ENCODE results near the gene ENTPD2.

ENTPD2 gene

DNA sequence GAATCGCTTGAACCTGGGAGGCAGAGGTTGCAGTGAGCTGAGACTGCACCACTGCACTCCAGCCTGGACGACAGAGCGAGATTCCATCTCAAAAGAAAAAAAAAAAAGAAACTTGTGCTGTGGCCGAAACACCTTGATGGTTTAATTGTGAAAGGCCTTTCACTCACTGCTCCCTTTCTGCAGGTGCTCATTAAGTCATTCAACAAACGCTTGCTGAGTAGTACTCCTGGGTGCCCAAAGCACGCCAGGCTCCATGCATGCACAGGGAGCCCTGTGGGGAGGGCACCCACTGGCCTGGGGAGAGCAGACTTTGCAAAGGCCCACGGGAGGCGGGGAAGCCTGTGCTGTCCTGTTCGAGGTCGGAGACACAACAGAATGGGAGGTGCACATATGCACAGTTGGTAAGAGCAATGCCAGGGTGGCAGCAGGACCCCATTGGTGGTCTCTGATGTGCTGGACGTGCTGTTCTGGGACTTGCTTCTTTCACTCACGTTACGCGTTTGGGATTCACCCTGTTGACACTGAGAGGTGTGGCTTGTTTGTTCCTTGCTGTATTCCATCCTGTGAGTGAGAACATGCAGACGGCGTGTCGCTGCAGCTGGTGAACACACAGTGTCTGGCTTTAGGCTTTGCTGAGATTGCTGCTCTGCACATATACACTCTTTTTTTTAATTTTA lies 3.0 kb upstream of the ENTPD2 start:
- in situ Hi-C loops (cut with MboI; ENCODE audit: low sequenced_read_pairs, unreplicated experiment) = no loop called here
- DNase-seq (ENCODE audit: low spot score) = no peak
- TF ChIP-seq, protein P1, sequence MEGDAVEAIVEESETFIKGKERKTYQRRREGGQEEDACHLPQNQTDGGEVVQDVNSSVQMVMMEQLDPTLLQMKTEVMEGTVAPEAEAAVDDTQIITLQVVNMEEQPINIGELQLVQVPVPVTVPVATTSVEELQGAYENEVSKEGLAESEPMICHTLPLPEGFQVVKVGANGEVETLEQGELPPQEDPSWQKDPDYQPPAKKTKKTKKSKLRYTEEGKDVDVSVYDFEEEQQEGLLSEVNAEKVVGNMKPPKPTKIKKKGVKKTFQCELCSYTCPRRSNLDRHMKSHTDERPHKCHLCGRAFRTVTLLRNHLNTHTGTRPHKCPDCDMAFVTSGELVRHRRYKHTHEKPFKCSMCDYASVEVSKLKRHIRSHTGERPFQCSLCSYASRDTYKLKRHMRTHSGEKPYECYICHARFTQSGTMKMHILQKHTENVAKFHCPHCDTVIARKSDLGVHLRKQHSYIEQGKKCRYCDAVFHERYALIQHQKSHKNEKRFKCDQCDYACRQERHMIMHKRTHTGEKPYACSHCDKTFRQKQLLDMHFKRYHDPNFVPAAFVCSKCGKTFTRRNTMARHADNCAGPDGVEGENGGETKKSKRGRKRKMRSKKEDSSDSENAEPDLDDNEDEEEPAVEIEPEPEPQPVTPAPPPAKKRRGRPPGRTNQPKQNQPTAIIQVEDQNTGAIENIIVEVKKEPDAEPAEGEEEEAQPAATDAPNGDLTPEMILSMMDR (IDR thresholded peaks at IDR 0.05; ENCODE audit: borderline replicate concordance, control extremely low read depth, extremely low read depth, insufficient read depth, missing control alignments) = no peak

- DNase-seq (ENCODE audit: low spot score) = no peak
These were observed 1.8 kb upstream of the ENTPD2 start for GRCh38 chr9:137055385-137056364.

DNA sequence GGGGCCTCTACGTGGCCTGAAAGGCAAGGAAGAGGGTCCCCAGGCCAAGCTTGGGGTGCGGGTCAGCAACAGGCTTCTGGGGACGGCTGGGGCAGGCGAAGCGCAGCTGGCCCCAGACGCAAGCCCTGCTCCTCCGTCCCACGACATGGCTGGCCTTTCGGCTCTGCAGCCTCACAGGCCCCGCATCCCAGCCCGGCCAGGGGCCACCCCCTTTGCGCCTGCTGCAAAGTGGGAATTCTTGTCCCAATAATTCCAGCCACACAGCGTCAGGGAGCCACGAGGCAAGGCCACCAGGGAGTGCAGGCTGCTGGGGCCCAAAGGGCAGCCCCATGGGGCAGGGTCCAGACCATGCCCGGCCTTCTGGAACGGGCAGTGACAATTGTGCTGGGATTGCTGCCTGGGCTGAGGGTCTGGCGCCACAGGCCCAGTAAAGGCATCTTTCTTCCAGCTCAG lies 1.1 kb upstream of the ENTPD2 start:
- TF ChIP-seq, protein P1 (IDR thresholded peaks at IDR 0.05; ENCODE audit: borderline replicate concordance, control extremely low read depth, extremely low read depth, insufficient read depth, missing control alignments) = no peak
- DNase-seq (ENCODE audit: low spot score) = no peak
- in situ Hi-C loops (cut with MboI; ENCODE audit: low sequenced_read_pairs, unreplicated experiment) = no loop called here

More at GRCh38 chr9:137055385-137056364, 1.8 kb upstream of the ENTPD2 start:
- TF ChIP-seq, protein P1 (IDR thresholded peaks at IDR 0.05; ENCODE audit: borderline replicate concordance, control extremely low read depth, extremely low read depth, insufficient read depth, missing control alignments) = no peak
- in situ Hi-C loops (cut with MboI; ENCODE audit: low sequenced_read_pairs, unreplicated experiment) = no loop called here

DNA sequence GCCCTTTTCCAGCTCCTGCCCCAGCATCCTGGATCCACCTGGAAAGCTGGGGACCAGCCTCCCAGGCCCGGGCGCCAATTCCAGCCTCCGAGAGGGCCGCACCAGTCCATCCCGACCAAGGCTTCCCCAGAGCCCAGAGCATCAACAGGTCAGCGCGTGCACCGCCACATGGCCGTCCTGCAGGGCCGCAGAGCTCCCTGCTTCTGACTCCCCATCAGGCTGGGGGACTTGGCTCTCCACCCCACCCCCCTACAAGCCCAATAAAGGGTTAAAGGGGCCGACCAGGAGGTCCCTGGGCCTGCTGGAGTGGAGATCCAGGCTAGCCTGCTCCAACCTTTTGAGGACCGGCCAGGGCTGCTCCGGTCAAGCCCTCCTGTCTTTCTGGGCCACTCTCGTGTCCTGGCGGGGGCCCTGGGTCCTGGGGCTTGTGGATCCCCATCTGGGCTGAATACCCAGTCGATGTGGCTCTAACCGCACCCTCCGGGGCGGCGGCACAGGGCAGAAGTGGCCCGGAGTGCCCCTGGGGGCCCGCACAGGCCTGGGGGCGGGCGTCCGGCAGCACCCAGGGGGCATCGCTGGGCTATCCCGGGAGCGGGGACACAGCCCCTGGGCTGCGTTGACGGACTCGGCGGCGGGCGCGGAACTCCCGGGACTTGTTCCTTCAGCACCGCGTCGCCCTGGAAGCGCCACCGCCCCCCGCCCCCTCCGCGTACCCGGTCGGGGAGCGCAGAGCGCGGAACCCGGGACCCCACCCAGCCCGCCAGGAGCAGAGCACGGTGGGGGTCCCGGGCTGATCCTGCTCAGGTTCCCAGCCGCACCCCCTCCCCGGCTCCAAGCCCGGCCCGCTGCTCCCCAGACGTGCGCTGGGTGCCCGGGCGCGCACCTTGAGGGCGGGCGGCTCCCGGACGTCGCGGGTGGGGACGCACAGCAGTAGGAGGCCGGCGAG lies 590 bp downstream of the ENTPD2 start:
- in situ Hi-C loops (cut with MboI; ENCODE audit: low sequenced_read_pairs, unreplicated experiment) = no loop called here
- TF ChIP-seq, protein P1 (IDR thresholded peaks at IDR 0.05; ENCODE audit: borderline replicate concordance, control extremely low read depth, extremely low read depth, insufficient read depth, missing control alignments) = no peak
- DNase-seq (ENCODE audit: low spot score) = no peak

DNA sequence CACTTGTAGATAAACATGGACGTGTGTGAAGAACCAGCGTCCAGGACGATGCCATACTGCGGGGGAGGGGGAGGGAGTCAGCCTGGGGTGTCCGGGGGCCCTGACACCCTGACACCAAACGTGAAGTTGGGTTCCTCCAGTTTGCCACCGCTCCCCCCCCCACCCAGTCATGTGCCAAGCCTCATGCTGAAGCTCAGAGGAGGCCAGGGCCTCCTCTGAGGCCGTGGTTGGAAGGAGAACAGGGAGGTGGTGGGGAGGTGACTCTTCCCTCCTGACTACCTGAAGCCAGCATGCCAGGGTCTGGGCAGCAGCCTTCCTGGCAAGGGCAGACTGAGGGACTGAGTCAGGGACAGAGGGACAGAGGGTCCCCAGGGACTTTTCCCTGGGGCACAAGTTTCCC lies 1.6 kb downstream of the ENTPD2 start:
- in situ Hi-C loops (cut with MboI; ENCODE audit: low sequenced_read_pairs, unreplicated experiment) = no loop called here
- no peak for DNase-seq (ENCODE audit: low spot score)

More for the DNA sequence above, 1.6 kb downstream of the ENTPD2 start:
- TF ChIP-seq, protein P1 (IDR thresholded peaks at IDR 0.05; ENCODE audit: borderline replicate concordance, control extremely low read depth, extremely low read depth, insufficient read depth, missing control alignments) = no peak

All from GM13976 (cell line).